HG02798 (cell line): ENCODE data around the gene RHOBTB3.

Source experiments
- ATAC-seq: cut with Tn5 transposase; IDR thresholded peaks from one replicate; pipeline ENCODE4 v1.9.1; 2021; ENCODE audit warnings: mild to moderate bottlenecking; ENCODE audit not compliant: unreplicated experiment, poor library complexity

The RHOBTB3 gene

GRCh38 chr5:95761771-95762651, 30.9 kb downstream of the RHOBTB3 start:
- ATAC-seq, result no peak

- ATAC-seq, result no peak
Observed at GRCh38 chr5:95762652-95763041, 31.5 kb downstream of the RHOBTB3 start.

DNA sequence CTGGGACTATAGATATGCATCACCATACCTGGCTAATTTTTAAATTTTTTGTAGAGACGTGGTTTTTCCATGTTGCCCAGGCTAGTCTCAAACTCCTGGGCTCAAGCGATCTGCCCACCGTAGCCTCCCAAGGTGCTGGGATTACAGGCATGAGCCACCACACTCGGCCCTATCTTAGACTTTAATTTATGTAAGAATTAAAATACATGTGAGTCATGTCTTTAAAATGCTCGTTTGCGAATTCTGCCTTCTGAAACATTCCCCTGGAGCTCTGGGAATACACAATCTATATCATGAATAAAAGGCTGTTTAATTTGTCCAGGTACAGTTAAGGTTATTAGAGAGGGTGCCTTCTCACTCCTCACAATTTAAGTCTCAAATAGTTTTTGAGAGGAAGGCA, 32.8 kb downstream of the RHOBTB3 start:
- ATAC-seq, result no peak

GRCh38 chr5:95768731-95769130, 37.6 kb downstream of the RHOBTB3 start:
- no peak for ATAC-seq

GRCh38 chr5:95770830-95771708, 39.9 kb downstream of the RHOBTB3 start:
- ATAC-seq, result no peak

DNA sequence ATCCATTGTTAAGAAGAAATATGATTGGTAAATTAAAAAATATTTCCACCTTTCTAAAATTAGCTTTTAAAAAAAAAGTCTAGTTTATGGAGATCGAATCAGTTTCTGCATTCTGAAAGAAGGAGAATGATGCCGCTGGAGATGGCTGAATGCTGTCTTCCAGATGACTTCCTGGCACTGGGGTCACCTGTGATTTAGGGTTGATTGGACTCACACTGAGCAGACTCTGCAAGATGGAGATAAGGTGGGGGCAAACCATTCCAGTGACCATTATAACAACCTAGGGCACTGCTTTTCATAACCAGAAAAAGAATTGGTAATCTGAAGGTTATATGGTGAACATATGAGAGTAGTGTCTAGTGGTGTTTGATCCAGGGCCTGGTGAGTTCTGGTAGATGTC, 40.8 kb downstream of the RHOBTB3 start:
- ATAC-seq, result no peak

DNA sequence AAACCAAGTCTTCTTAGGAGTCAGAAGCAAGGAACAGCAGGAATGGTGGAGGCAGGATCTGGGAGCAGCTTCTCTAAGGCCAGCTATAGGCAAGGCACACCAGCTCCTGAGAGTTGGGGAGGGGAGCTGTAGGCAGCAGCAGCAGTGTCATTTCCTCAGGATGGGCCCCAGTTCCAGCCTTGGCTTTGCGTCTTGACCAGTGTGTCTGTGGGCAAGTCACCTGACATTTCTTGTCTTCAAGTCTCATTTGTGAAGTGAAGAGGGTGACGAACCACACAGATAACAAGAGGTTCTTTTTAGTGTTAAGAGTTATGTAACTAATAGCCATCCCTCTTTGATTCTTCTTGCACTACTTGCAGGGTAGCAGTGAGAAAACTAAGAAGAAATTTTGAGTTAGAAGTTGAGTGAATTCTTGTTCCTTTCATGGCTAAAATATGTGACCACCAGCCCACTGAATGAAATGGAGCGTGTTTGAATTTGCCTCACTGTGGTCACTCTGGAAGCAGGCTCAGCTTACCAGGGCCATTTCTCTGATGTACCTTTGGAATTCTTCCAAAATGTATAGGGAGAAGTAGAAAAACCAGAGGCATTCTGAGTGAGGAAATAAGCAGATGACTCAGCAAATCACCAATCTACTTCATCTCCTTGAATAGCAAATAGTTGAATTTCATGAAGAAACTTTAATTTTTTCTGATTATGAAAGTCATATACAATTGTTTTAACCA, 42.4 kb downstream of the RHOBTB3 start:
- ATAC-seq, result no peak

GRCh38 chr5:95777441-95777840, 46.3 kb downstream of the RHOBTB3 start:
- no peak for ATAC-seq

DNA sequence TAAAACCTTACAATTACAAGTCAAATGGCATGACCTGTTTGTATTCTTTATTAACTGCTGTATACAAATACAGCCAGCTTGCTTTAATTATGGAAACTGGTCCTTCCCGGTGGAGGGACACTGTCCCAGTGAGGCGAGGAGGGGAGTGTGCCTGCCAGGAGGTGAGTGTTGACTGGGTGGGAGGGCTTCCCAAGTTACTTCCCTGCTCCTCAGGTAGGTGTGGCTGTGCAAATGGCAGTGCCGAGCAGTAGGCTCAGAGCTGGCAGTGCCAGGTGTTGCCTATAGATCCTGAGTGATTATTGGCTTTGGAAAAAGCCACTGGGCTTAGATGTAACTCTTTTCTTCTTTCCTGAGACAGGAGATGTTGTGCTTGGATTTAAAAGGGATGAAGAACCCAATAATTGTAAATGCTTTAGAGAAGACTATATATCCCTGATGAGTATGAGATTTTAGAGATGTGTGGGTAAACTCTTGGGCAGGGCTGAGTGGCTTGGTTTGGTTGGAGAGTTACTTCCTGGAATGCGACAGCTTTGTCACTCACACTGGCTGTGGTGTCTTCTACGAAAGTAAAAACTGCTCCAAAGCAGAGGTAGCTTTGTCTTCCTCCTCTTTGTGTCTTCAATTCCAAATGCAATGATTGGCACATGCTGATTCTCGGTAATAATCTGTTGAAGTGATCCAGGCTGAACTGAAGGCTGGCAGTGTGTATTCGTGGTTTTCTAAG, 47.7 kb downstream of the RHOBTB3 start:
- no peak for ATAC-seq

DNA sequence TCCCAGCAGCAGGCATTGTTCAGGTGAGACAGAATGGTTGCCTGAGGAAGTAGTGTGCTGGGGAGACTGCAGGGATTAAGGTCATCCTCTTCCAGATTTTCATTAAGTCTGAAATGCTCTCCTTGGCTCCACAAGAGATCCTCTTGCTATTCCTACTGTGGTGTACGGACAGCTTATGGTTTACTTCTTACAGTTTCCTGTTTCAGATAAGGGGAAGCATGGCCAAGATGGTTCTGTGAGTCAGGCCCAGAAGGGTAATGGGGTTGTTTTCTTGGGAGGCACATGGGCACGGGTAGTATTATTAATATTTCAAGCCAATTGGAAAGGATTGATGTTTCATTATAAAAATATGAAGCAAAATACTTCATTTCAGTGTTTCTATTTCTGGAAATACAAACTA, 48.5 kb downstream of the RHOBTB3 start:
- ATAC-seq, result no peak

DNA sequence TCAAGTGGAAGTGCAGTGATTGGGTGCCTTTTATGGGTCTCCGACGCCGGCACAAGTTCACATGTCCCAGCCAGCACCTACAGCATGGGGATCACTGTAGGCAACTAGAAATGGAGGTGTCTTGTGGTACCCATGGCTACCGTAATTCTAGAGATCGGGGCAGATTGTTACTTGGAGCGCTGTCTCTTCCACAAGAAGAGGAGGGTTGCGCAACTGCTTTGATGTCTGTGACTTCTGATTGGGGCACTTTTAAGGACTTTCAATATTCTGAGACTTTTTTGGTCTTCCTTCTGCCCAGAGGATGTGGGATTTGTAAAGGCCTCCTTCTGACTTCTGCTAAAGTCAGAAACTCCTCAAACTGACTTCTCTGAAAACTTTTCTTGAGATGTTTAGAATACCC, 49.5 kb downstream of the RHOBTB3 start:
- no peak for ATAC-seq

GRCh38 chr5:95781101-95781583, 50.0 kb downstream of the RHOBTB3 start:
- peak; percentile 95 for ATAC-seq

- no peak for ATAC-seq
Observed at GRCh38 chr5:95782181-95782580, 51.0 kb downstream of the RHOBTB3 start.

DNA sequence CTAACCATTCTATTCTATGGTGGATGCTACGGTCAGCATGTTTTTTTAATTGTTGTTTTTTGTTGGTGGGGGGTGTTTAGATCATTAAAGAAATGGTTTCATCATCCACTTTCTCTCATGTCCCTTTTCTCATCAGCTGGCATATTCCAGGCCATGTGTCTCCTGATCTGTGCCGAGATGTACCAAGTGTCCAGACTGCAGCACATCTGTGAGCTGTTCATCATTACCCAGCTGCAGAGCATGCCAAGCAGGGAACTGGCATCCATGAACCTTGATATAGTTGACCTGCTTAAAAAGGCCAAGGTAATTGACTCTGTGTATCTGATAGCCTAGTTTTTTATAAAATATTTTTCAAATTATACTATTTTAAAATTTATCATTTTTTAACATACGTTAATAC, 52.5 kb downstream of the RHOBTB3 start:
- no peak for ATAC-seq

- ATAC-seq, result no peak
Observed at GRCh38 chr5:95784514-95785302, 53.6 kb downstream of the RHOBTB3 start.

GRCh38 chr5:95786821-95787418, 55.8 kb downstream of the RHOBTB3 start:
- ATAC-seq, result no peak

GRCh38 chr5:95788493-95788892, 57.4 kb downstream of the RHOBTB3 start:
- no peak for ATAC-seq

DNA sequence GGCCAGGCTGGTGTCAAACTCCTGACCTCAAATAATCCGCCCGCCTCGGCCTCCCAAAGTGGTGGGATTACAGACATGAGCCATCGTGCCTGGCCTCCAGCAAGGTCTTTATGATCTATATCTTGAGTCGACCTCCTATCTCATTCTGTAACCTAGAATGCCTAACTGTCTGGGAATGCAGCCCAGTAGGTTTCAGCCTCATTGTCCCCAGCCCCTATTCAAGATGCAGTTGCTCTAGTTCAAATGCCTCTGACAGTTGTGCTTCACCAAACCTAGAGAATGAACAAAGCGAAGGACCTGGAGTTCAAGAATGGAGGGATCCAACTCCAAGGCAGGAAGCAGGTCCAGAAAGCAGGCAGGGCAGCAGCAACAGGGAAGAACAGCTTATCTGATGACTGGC, 60.6 kb downstream of the RHOBTB3 start:
- no peak for ATAC-seq

DNA sequence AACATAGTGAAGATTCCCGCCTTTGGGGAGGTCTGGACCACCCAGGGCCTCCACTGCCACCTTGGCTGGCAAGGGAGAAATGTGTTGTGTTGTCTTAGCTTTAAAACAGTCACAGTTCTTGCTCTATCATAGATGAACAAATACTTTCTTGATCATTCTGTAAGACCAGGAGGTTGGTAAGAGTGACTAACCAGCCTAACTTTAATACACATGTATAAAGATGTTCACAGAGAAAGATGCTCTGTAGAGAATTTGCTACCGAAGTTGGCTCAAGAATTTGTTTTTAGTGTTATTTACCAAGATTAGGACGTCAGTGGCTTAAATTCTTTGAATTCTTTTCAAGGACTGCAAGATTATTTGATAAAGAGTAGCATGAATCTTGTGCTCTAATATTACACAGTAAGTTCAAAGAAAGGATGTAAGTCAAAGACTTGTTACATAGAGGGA, 63.0 kb downstream of the RHOBTB3 start:
- ATAC-seq, result no peak
